GM18951 (cell line): Measurements from ENCODE around the gene LPCAT4.
A peak's percentile ranks its signal among the peaks of the same experiment; 100 is the strongest.

ENCODE experiments used
- POLR2A ChIP-seq: IDR thresholded peaks from 4 replicates; pipeline ENCODE4 v1.6.1; 2011; ENCODE audit warnings: mild to moderate bottlenecking; ENCODE audit not compliant: insufficient read length, insufficient read depth; ENCODE audit errors: extremely low read depth
- in situ Hi-C: fragments of 300-500 bp; cut with MboI; formaldehyde crosslinking; loops from one replicate; pipeline ENCODE4 v1.12.0; 2022; ENCODE audit warnings: low sequenced_read_pairs, mixed read lengths, inconsistent platforms; ENCODE audit not compliant: unreplicated experiment

The LPCAT4 gene

GRCh38 chr15:34324933-34325332, 42.1 kb downstream of the LPCAT4 start:
- TF ChIP-seq POLR2A = no peak
- in situ Hi-C loops = no loop called here

GRCh38 chr15:34323217-34323616, 43.8 kb downstream of the LPCAT4 start:
- in situ Hi-C loops = no loop called here
- TF ChIP-seq POLR2A = no peak

- in situ Hi-C loops = no loop called here
- TF ChIP-seq POLR2A = peak; percentile 16
Measured at GRCh38 chr15:34318277-34319079, 48.5 kb downstream of the LPCAT4 start.

GRCh38 chr15:34314491-34315490, 52.2 kb downstream of the LPCAT4 start:
- no peak for TF ChIP-seq POLR2A
- in situ Hi-C loops = no loop called here

GRCh38 chr15:34311563-34311962, 55.4 kb downstream of the LPCAT4 start:
- TF ChIP-seq POLR2A = no peak
- in situ Hi-C loops = no loop called here
